ENCODE data around the gene BCL3. TPM values are rescaled to one million over a fixed set of nuclear protein-coding genes. Genes with fewer than 3 reads are reported as not detected.

Gene BCL3
- total and polyA plus RNA-seq, 2 of the 13 experiments (the other 11 are each of a cell fraction or from before 2014, with no cell fraction given): 2.3 to 4.0 TPM

DNA sequence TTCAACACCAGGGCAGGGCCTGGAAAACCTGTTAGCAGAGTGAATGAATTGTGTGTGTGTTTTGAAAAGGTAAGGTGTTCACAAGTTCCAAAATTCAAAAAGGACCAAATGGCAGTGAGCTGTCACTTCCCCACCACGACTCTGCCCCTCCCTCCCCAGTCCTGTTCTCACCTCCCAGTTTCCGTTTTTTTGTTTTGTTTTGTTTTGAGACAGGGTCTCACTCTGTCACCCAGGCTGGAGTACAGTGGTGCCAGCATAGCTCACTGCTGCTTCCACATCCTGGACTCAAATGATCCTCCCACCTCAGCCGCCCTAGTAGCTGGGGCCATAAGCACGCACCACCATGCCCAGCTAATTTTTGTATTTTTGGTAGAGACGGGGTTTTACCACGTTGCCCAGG is 20.3 kb upstream of the BCL3 start:
- POLR2A ChIA-PET: interaction anchor here (0.7 to 2.3 kb wide), 4 partner anchors 11 to 42 kb away, joined by 3 to 8 read pairs (median 4); partner anchors contain the start of gene BCL3
- no TSS peak for BruUV-seq (replicated peaks)

GRCh38 chr19:44729516-44730033 is 18.9 kb upstream of the BCL3 start:
- H4K20me1 ChIP-seq (ENCODE audit: insufficient read depth, low read length): no peaks in the 10 kb centered on the region
- no peaks in the 10 kb centered on the region for H3K36me3 ChIP-seq (replicated peaks in 1 of 2; ENCODE audit: control insufficient read depth in 1 of 2, insufficient read depth in 2 of 2, low read length in 2 of 2)
- no peaks in the 10 kb centered on the region for H3K9me3 ChIP-seq (ENCODE audit: low read length)
- H3K27ac ChIP-seq (ENCODE audit: extremely low read length, insufficient read depth, low read length): no peak overlapping the region
- in situ Hi-C loops (cut with HindIII; ENCODE audit: extremely low pct_ligation_motif_present, low pct_unique_long_range_greater_than_20kb) (no loop called here), intact Hi-C loops (cut with micrococcal nuclease; ENCODE audit: unreplicated experiment) (no loop called here)
- CTCF ChIA-PET (ENCODE audit: low intra/inter-chr PET ratio, low total read pairs): no interaction called here
- peaks cover 49% of the 10 kb centered on the region for H3K4me1 ChIP-seq (ENCODE audit: insufficient read depth, low read length)
- POLR2A ChIA-PET: interaction anchor here (2.3 kb wide), 1 partner anchor 12 kb away, joined by 8 read pairs; no protein-coding TSS in a partner anchor
- DNase-seq (ENCODE audit: low spot score): no peak
- H3K9ac ChIP-seq (ENCODE audit: insufficient read depth, low read depth, low read length): no peak overlapping the region
- no peak for ATAC-seq
- FAIRE-seq: no peak
- 81% methylated on average over 8 of the region's 8 CpGs for WGBS (ENCODE audit: low lambda C conversion rate)
- H2AFZ ChIP-seq (ENCODE audit: low read length): no peak overlapping the region
- TF ChIP-seq ZNF121 (CRISPR knock-in tag; IDR thresholded peaks at IDR 0.05) (peak; percentile 42; the same call in 1 of the 2 replicates), ZIK1 (CRISPR knock-in tag; IDR thresholded peaks at IDR 0.05; ENCODE audit: borderline replicate concordance, low read depth) (no peak)
- no peak overlapping the region for H3K4me2 ChIP-seq (ENCODE audit: low read depth, low read length)
- no peaks in the 10 kb centered on the region for H3K27me3 ChIP-seq (ENCODE audit: control insufficient read depth in 1 of 2, insufficient read depth in 2 of 2, low read length in 2 of 2)
- H3K79me2 ChIP-seq (ENCODE audit: insufficient read depth, low read length): no peaks in the 10 kb centered on the region
- no TSS peak for BruUV-seq (replicated peaks)
- no peak overlapping the region for H3K4me3 ChIP-seq (replicated peaks in 1 of 3; ENCODE audit: insufficient read depth in 1 of 3, low read depth in 2 of 3, low read length in 3 of 3)

More for the DNA sequence above, 20.3 kb upstream of the BCL3 start:
- no peaks in the 10 kb centered on the region for H3K27me3 ChIP-seq (ENCODE audit: control insufficient read depth in 1 of 2, insufficient read depth in 2 of 2, low read length in 2 of 2)
- TF ChIP-seq SOX13 (IDR thresholded peaks at IDR 0.05): no peak
- no peak for TF ChIP-seq SOX13 (CRISPR knock-in tag; conservative IDR thresholded peaks at IDR 0.05 in 1 of 2, IDR thresholded peaks at IDR 0.05 in 1 of 2)
- no peak for TF ChIP-seq GLMP (CRISPR knock-in tag; IDR thresholded peaks at IDR 0.05; ENCODE audit: borderline replicate concordance)
- TF ChIP-seq, protein P1, sequence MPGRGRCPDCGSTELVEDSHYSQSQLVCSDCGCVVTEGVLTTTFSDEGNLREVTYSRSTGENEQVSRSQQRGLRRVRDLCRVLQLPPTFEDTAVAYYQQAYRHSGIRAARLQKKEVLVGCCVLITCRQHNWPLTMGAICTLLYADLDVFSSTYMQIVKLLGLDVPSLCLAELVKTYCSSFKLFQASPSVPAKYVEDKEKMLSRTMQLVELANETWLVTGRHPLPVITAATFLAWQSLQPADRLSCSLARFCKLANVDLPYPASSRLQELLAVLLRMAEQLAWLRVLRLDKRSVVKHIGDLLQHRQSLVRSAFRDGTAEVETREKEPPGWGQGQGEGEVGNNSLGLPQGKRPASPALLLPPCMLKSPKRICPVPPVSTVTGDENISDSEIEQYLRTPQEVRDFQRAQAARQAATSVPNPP (CRISPR knock-in tag; IDR thresholded peaks at IDR 0.05): no peak
- TF ChIP-seq NBN (conservative IDR thresholded peaks at IDR 0.05): no peak
- no peak for TF ChIP-seq KLF11 (CRISPR knock-in tag; IDR thresholded peaks at IDR 0.05)
- no peak overlapping the region for H3K27ac ChIP-seq (ENCODE audit: extremely low read length, insufficient read depth, low read length)
- intact Hi-C loops (cut with micrococcal nuclease; ENCODE audit: unreplicated experiment) (no loop called here), in situ Hi-C loops (cut with HindIII; ENCODE audit: extremely low pct_ligation_motif_present, low pct_unique_long_range_greater_than_20kb) (no loop called here)
- H3K36me3 ChIP-seq (replicated peaks in 1 of 2; ENCODE audit: control insufficient read depth in 1 of 2, insufficient read depth in 2 of 2, low read length in 2 of 2): no peaks in the 10 kb centered on the region
- no peaks in the 10 kb centered on the region for H3K9me3 ChIP-seq (ENCODE audit: low read length)
- CTCF ChIA-PET (ENCODE audit: low intra/inter-chr PET ratio, low total read pairs): no interaction called here
- DNase-seq (ENCODE audit: low spot score): no peak
- H4K20me1 ChIP-seq (ENCODE audit: insufficient read depth, low read length): no peaks in the 10 kb centered on the region
- FAIRE-seq: no peak
- no peak for ATAC-seq
- no peaks in the 10 kb centered on the region for H3K79me2 ChIP-seq (ENCODE audit: insufficient read depth, low read length)
- no peak overlapping the region for H3K4me3 ChIP-seq (replicated peaks in 1 of 3; ENCODE audit: insufficient read depth in 1 of 3, low read depth in 2 of 3, low read length in 3 of 3)
- H3K4me1 ChIP-seq (ENCODE audit: insufficient read depth, low read length): peaks cover 62% of the 10 kb centered on the region
- H3K9ac ChIP-seq (ENCODE audit: insufficient read depth, low read depth, low read length): no peak overlapping the region
- H3K4me2 ChIP-seq (ENCODE audit: low read depth, low read length): no peak overlapping the region
- H2AFZ ChIP-seq (ENCODE audit: low read length): no peak overlapping the region
- 57% methylated on average over 6 of the region's 6 CpGs for WGBS (ENCODE audit: low lambda C conversion rate)
